Activated B cell treated with CpG ODN at 0.5 μM for 24 hours (primary cell): Measurements from ENCODE around the gene PRKAG1. TPM values are rescaled to one million over a fixed set of nuclear protein-coding genes. Genes with fewer than 3 reads are reported as not detected.
A peak's percentile ranks its signal among the peaks of the same experiment; 100 is the strongest.

Source experiments
- ATAC-seq: fragments of 200-7000 bp; cut with Tn5 transposase; one replicate; pipeline ENCODE4 v1.10.0; 2021; ENCODE audit warnings: low read depth, mild to moderate bottlenecking, moderate library complexity
- CTCF ChIA-PET: fragments of 350-600 bp; sonication (Branson Sonifier 250); formaldehyde crosslinking; loops from one replicate; lab custom pipeline; 2021; ENCODE audit warnings: antibody characterized with exemption; lab: Charles Lee
- POLR2A ChIA-PET: fragments of 350-600 bp; sonication (Branson Sonifier 250); formaldehyde crosslinking; loops from one replicate; lab custom pipeline; 2021; ENCODE audit warnings: antibody characterized with exemption; lab: Charles Lee
- DNase-seq: peaks from one replicate; pipeline ENCODE4 v3.0.0; 2022
- H3K27ac Mint-ChIP-seq: one replicate; pipeline ENCODE4 v1.8.0; 2020; ENCODE audit warnings: mixed read lengths
- H3K27me3 Mint-ChIP-seq: one replicate; pipeline ENCODE4 v1.8.0; 2021; ENCODE audit warnings: mixed read lengths
- H3K36me3 Mint-ChIP-seq: one replicate; pipeline ENCODE4 v1.8.0; 2021; ENCODE audit warnings: low read depth, mixed read lengths
- H3K4me1 Mint-ChIP-seq: one replicate; pipeline ENCODE4 v1.8.0; 2021; ENCODE audit warnings: mixed read lengths
- H3K4me3 Mint-ChIP-seq: one replicate; pipeline ENCODE4 v1.8.0; 2020; ENCODE audit warnings: mild to moderate bottlenecking, mixed read lengths
- H3K9me3 Mint-ChIP-seq: one replicate; pipeline ENCODE4 v1.8.0; 2020; ENCODE audit warnings: mixed read lengths
- intact Hi-C: fragments of 100-400 bp; cut with micrococcal nuclease; formaldehyde crosslinking; loops from one replicate; pipeline ENCODE4 v1.15.1; 2024
- total RNA-seq: library from RNA; stranded (reverse); gene quantifications from 2 replicates; pipeline ENCODE4 v1.2.3, GENCODE V29; 2022
- TF ChIP-seq, protein P1 (sequence below): fragments of 200-600 bp; IDR thresholded peaks from one replicate; pipeline ENCODE4 v1.8.0; 2022; ENCODE audit warnings: antibody characterized with exemption, mild to moderate bottlenecking

Gene PRKAG1
- total RNA-seq, 1 donor from 2014 or later, result 70.5 TPM

DNA sequence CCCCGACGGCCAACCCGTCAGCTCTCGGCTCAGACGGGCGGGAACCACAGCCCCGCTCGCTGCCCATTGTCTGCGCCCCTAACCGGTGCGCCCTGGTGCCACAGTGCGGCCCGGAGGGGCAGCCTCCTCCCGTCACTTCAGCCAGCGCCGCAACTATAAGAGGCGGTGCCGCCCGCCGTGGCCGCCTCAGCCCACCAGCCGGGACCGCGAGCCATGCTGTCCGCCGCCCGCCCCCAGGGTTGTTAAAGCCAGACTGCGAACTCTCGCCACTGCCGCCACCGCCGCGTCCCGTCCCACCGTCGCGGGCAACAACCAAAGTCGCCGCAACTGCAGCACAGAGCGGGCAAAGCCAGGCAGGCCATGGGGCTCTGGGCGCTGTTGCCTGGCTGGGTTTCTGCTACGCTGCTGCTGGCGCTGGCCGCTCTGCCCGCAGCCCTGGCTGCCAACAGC is 40.3 kb downstream of the PRKAG1 start, which contains the start of gene WNT1:
TSS of gene WNT1 (plus strand) at position 32 of the 450 bp plus-strand sequence. CDS start at position 361, 329 bp downstream.
- H3K4me3 Mint-ChIP-seq, result peak within 1 kb of the TSS; percentile 83
- intact Hi-C loops, result loop anchor here (1.0 to 5.0 kb wide), 5 partner anchors 8 to 125 kb away; partner anchors contain the start of genes ARF3 and PRKAG1
- ChIA-PET CTCF (interaction anchor here (0.9 to 6.1 kb wide), 15 partner anchors 9 to 126 kb away, joined by 3 to 74 read pairs (median 7); partner anchors contain the start of genes ARF3, DDX23 and FKBP11), POLR2A (interaction anchor here (1.0 to 3.8 kb wide), 7 partner anchors 9 to 126 kb away, joined by 4 to 24 read pairs (median 5); partner anchors contain the start of genes ARF3, DDX23 and FKBP11)
- ATAC-seq (peak; percentile 6), DNase-seq (no peak)
- H3K4me1 Mint-ChIP-seq, result peaks cover 42% of the 10 kb centered on the region
- TF ChIP-seq, protein P1, sequence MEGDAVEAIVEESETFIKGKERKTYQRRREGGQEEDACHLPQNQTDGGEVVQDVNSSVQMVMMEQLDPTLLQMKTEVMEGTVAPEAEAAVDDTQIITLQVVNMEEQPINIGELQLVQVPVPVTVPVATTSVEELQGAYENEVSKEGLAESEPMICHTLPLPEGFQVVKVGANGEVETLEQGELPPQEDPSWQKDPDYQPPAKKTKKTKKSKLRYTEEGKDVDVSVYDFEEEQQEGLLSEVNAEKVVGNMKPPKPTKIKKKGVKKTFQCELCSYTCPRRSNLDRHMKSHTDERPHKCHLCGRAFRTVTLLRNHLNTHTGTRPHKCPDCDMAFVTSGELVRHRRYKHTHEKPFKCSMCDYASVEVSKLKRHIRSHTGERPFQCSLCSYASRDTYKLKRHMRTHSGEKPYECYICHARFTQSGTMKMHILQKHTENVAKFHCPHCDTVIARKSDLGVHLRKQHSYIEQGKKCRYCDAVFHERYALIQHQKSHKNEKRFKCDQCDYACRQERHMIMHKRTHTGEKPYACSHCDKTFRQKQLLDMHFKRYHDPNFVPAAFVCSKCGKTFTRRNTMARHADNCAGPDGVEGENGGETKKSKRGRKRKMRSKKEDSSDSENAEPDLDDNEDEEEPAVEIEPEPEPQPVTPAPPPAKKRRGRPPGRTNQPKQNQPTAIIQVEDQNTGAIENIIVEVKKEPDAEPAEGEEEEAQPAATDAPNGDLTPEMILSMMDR, result no peak
- no peaks in the 10 kb centered on the region for H3K9me3 Mint-ChIP-seq
- H3K27me3 Mint-ChIP-seq, result peaks cover 47% of the 10 kb centered on the region
- no peaks in the 10 kb centered on the region for H3K36me3 Mint-ChIP-seq
- peak within 1 kb of the TSS; percentile 64 for H3K27ac Mint-ChIP-seq

DNA sequence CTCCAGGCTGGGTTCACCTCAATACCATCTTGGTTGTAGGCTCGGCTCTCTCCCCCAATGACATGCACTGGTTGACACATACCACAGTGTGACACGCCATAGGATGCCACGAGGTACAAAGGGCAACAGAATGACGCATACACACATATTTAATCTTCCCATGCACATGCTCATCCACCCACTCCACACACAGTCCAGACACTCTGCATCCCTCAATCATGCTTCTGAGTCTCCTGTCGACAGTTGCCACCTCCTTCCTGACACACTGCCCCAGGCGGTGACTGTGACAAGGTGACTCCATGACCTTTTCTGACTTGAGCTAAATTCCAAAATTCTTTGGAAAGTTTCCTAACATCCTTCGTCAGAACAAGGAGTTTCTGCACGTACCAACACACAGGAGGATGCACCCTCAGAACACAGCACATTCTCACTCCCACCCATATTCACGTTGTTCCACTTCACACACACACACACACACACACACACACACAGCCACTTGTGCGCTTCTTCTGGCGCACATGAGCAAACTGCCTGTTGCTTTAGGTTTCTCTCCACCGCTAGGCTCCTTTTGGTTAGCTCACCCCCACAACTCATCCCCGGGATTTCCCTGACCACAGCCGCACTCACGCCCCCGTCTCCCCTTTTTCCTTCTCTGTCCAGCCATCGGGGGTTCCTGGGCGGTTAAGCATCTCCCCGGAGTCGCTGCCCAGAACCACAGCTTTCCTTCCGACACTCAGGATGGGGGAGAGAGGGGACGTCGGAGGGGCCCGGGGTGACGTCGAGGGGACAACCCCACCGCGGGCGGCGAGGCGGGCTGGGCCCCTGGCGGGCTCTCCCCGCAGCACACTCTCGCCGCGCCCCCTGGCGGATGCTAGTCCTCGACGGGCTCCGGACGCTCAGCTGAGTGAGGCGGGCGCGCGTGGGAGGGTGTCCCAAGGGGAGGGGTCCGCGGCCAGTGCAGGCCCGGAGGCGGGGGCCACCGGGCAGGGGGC is 41.0 kb downstream of the PRKAG1 start:
- ChIA-PET POLR2A (interaction anchor here (1.0 to 3.8 kb wide), 5 partner anchors 16 to 125 kb away, joined by 4 to 24 read pairs (median 5); partner anchors contain the start of genes ARF3 and DDX23), CTCF (interaction anchor here (0.6 to 6.1 kb wide), 16 partner anchors 10 to 125 kb away, joined by 3 to 74 read pairs (median 6); partner anchors contain the start of genes ARF3, DDX23 and FKBP11)
- DNase-seq, result peak; percentile 79
- TF ChIP-seq, protein P1, result peak; percentile 45
- no peaks in the 10 kb centered on the region for H3K9me3 Mint-ChIP-seq
- intact Hi-C loops, result loop anchor here (1.0 to 5.0 kb wide), 5 partner anchors 7 to 124 kb away; partner anchors contain the start of genes ARF3 and PRKAG1
- ATAC-seq, result peak; percentile 72
- peak overlapping the region; percentile 68 for H3K4me3 Mint-ChIP-seq
- H3K36me3 Mint-ChIP-seq, result no peaks in the 10 kb centered on the region
- peaks cover 50% of the 10 kb centered on the region for H3K27me3 Mint-ChIP-seq
- peaks cover 42% of the 10 kb centered on the region for H3K4me1 Mint-ChIP-seq
- peak overlapping the region; percentile 64 for H3K27ac Mint-ChIP-seq

DNA sequence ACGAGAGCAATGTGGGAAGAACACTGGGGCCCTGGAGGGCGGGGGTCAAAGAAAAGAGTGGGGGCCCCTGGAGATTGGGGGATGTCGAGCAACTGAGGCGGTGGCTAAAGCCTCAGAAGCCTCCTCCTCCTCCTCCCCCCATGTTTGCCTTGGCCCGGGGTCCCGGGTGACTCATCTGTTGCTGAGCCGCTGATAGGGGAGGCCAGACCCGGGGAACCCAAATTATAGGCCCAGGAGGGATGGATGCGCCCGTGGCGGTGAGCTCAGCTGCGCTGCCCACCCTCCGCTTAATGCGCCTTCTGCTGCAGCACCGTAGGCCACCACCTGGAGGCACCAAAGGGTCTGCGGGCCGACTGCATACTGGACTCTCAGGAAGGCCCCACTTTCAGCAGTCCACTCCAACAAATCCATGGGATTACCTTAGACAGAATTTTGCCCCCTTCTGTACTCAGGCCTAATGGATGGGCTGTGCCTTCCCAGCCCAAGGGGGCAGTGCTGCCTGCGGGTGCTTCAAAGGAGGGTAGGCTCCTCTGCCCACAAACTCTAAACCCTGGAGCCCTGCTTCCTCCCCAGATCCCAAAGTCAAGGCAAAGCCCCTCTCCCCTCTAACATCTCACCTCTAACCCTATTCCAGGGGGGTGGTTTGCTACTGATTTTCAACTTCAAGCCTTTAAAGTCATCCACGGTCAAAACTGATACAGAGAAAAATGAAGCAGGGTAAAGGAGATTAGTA is 44.5 kb downstream of the PRKAG1 start:
- H3K27me3 Mint-ChIP-seq, result peaks cover 52% of the 10 kb centered on the region
- no peak overlapping the region for H3K4me3 Mint-ChIP-seq
- ATAC-seq (peak; percentile 27), DNase-seq (no peak)
- intact Hi-C loops, result no loop called here
- ChIA-PET CTCF (no interaction called here), POLR2A (interaction anchor here (1.5 kb wide), 1 partner anchor 34 kb away, joined by 3 read pairs; no protein-coding TSS in a partner anchor)
- H3K4me1 Mint-ChIP-seq, result peaks cover 44% of the 10 kb centered on the region
- H3K27ac Mint-ChIP-seq, result no peak overlapping the region
- H3K9me3 Mint-ChIP-seq, result no peaks in the 10 kb centered on the region
- no peaks in the 10 kb centered on the region for H3K36me3 Mint-ChIP-seq
- TF ChIP-seq, protein P1, result no peak

- Mint-ChIP-seq H3K4me3 (no peak overlapping the region), H3K9me3 (no peaks in the 10 kb centered on the region), H3K27ac (no peak overlapping the region), H3K36me3 (no peaks in the 10 kb centered on the region), H3K27me3 (peaks cover 50% of the 10 kb centered on the region), H3K4me1 (peaks cover 43% of the 10 kb centered on the region)
- POLR2A ChIA-PET, result interaction anchor here (1.5 kb wide), 1 partner anchor 33 kb away, joined by 3 read pairs; no protein-coding TSS in a partner anchor
- intact Hi-C loops, result no loop called here
- CTCF ChIA-PET, result no interaction called here
- DNase-seq, result no peak
- TF ChIP-seq, protein P1, result no peak
- no peak for ATAC-seq
These were observed 45.0 kb downstream of the PRKAG1 start for GRCh38 chr12:48973531-48973930.
